ENCODE data around the gene SRPK2.
"Not testable (repeated sequence)": the region's sequence is repeated elsewhere in the genome, so short reads cannot be mapped to it uniquely, and the experiment has no call there.

SRPK2 gene

GRCh38 chr7:105336009-105336408, 52.7 kb downstream of the SRPK2 start:
- DNase-seq: no peak

GRCh38 chr7:105332661-105333060, 56.1 kb downstream of the SRPK2 start:
- DNase-seq: not testable (repeated sequence)

GRCh38 chr7:105330526-105330925, 58.2 kb downstream of the SRPK2 start:
- DNase-seq: no peak

GRCh38 chr7:105327201-105327600, 61.5 kb downstream of the SRPK2 start:
- no peak for DNase-seq

GRCh38 chr7:105325216-105325904, 63.4 kb downstream of the SRPK2 start:
- no peak for DNase-seq

- not testable (repeated sequence) for DNase-seq
Observed at GRCh38 chr7:105324606-105325005, 64.1 kb downstream of the SRPK2 start.

GRCh38 chr7:105323366-105323765, 65.4 kb downstream of the SRPK2 start:
- DNase-seq: no peak

- DNase-seq: no peak
Observed at GRCh38 chr7:105322655-105323277, 66.0 kb downstream of the SRPK2 start.

GRCh38 chr7:105321754-105322455, 66.8 kb downstream of the SRPK2 start:
- DNase-seq: no peak

- DNase-seq: no peak
Observed at GRCh38 chr7:105320896-105321295, 67.8 kb downstream of the SRPK2 start.

- DNase-seq: no peak
Observed at GRCh38 chr7:105319578-105319977, 69.1 kb downstream of the SRPK2 start.

GRCh38 chr7:105316578-105317344, 72.0 kb downstream of the SRPK2 start:
- DNase-seq: no peak

GRCh38 chr7:105315357-105315756, 73.4 kb downstream of the SRPK2 start:
- no peak for DNase-seq

GRCh38 chr7:105309235-105310169, 79.2 kb downstream of the SRPK2 start:
- DNase-seq: no peak

- no peak for DNase-seq
Observed at GRCh38 chr7:105307163-105307672, 81.5 kb downstream of the SRPK2 start.

- DNase-seq: no peak
Observed at GRCh38 chr7:105306298-105306748, 82.4 kb downstream of the SRPK2 start.

GRCh38 chr7:105305633-105306032, 83.1 kb downstream of the SRPK2 start:
- no peak for DNase-seq

- DNase-seq: no peak
Observed at GRCh38 chr7:105304040-105304895, 84.5 kb downstream of the SRPK2 start.

- DNase-seq: not testable (repeated sequence)
Observed at GRCh38 chr7:105300587-105300986, 88.1 kb downstream of the SRPK2 start.

- no peak for DNase-seq
Observed at GRCh38 chr7:105298439-105298894, 90.3 kb downstream of the SRPK2 start.

- DNase-seq: no peak
Observed at GRCh38 chr7:105297985-105298384, 90.7 kb downstream of the SRPK2 start.
